Measurements from ENCODE around the gene ZC3H10.

Gene ZC3H10

GRCh38 chr12:56084958-56085543, 33.0 kb upstream of the ZC3H10 start:
- no peak overlapping the region for H3K27ac Mint-ChIP-seq
- peak; percentile 22 for DNase-seq (ENCODE audit: low spot score)
- no peaks in the 10 kb centered on the region for H3K9me3 Mint-ChIP-seq
- peaks cover 8% of the 10 kb centered on the region for H3K4me1 Mint-ChIP-seq (ENCODE audit: low read depth)
- H3K4me3 Mint-ChIP-seq, result no peak overlapping the region
- peaks cover 35% of the 10 kb centered on the region for H3K27me3 Mint-ChIP-seq (ENCODE audit: low read depth)
- H3K36me3 Mint-ChIP-seq (ENCODE audit: low read depth), result no peaks in the 10 kb centered on the region

- Mint-ChIP-seq H3K4me1 (ENCODE audit: low read depth) (peaks cover 5% of the 10 kb centered on the region), H3K36me3 (ENCODE audit: low read depth) (no peaks in the 10 kb centered on the region), H3K27ac (no peak overlapping the region), H3K9me3 (no peaks in the 10 kb centered on the region), H3K27me3 (ENCODE audit: low read depth) (peaks cover 31% of the 10 kb centered on the region), H3K4me3 (no peak overlapping the region)
- DNase-seq (ENCODE audit: low spot score), result no peak
These were observed 32.0 kb upstream of the ZC3H10 start for GRCh38 chr12:56086096-56086495.

- H3K4me1 Mint-ChIP-seq (ENCODE audit: low read depth), result peaks cover 5% of the 10 kb centered on the region
- H3K27me3 Mint-ChIP-seq (ENCODE audit: low read depth), result peaks cover 26% of the 10 kb centered on the region
- H3K4me3 Mint-ChIP-seq, result no peak overlapping the region
- no peaks in the 10 kb centered on the region for H3K9me3 Mint-ChIP-seq
- DNase-seq (ENCODE audit: low spot score), result no peak
- H3K36me3 Mint-ChIP-seq (ENCODE audit: low read depth), result no peaks in the 10 kb centered on the region
- H3K27ac Mint-ChIP-seq, result no peak overlapping the region
These were observed 31.5 kb upstream of the ZC3H10 start for GRCh38 chr12:56086608-56087007.

GRCh38 chr12:56087220-56087619, 30.8 kb upstream of the ZC3H10 start:
- peaks cover 5% of the 10 kb centered on the region for H3K4me1 Mint-ChIP-seq (ENCODE audit: low read depth)
- no peak overlapping the region for H3K27ac Mint-ChIP-seq
- H3K9me3 Mint-ChIP-seq, result no peaks in the 10 kb centered on the region
- H3K27me3 Mint-ChIP-seq (ENCODE audit: low read depth), result peaks cover 20% of the 10 kb centered on the region
- no peaks in the 10 kb centered on the region for H3K36me3 Mint-ChIP-seq (ENCODE audit: low read depth)
- H3K4me3 Mint-ChIP-seq, result no peak overlapping the region
- DNase-seq (ENCODE audit: low spot score), result no peak

- DNase-seq (ENCODE audit: low spot score), result no peak
- H3K4me3 Mint-ChIP-seq, result no peak overlapping the region
- H3K36me3 Mint-ChIP-seq (ENCODE audit: low read depth), result no peaks in the 10 kb centered on the region
- no peak overlapping the region for H3K27ac Mint-ChIP-seq
- peaks cover 13% of the 10 kb centered on the region for H3K4me1 Mint-ChIP-seq (ENCODE audit: low read depth)
- H3K9me3 Mint-ChIP-seq, result no peaks in the 10 kb centered on the region
- peaks cover 26% of the 10 kb centered on the region for H3K27me3 Mint-ChIP-seq (ENCODE audit: low read depth)
These were observed 20.3 kb upstream of the ZC3H10 start for GRCh38 chr12:56097738-56098137.

GRCh38 chr12:56098592-56098991, 19.5 kb upstream of the ZC3H10 start:
- Mint-ChIP-seq H3K4me1 (ENCODE audit: low read depth) (peaks cover 22% of the 10 kb centered on the region), H3K27me3 (ENCODE audit: low read depth) (peaks cover 21% of the 10 kb centered on the region), H3K9me3 (no peaks in the 10 kb centered on the region), H3K27ac (no peak overlapping the region), H3K36me3 (ENCODE audit: low read depth) (no peaks in the 10 kb centered on the region), H3K4me3 (no peak overlapping the region)
- DNase-seq (ENCODE audit: low spot score), result no peak

GRCh38 chr12:56099787-56100186, 18.3 kb upstream of the ZC3H10 start:
- Mint-ChIP-seq H3K27ac (no peak overlapping the region), H3K4me3 (no peak overlapping the region)

GRCh38 chr12:56101045-56101444, 17.0 kb upstream of the ZC3H10 start:
- Mint-ChIP-seq H3K9me3 (no peaks in the 10 kb centered on the region), H3K27ac (peak overlapping the region; percentile 34), H3K36me3 (ENCODE audit: low read depth) (peaks cover 12% of the 10 kb centered on the region), H3K27me3 (ENCODE audit: low read depth) (peaks cover 12% of the 10 kb centered on the region), H3K4me3 (no peak overlapping the region), H3K4me1 (ENCODE audit: low read depth) (peaks cover 33% of the 10 kb centered on the region)
- no peak for DNase-seq (ENCODE audit: low spot score)

More at GRCh38 chr12:56099787-56100186, 18.3 kb upstream of the ZC3H10 start:
- peaks cover 4% of the 10 kb centered on the region for H3K36me3 Mint-ChIP-seq (ENCODE audit: low read depth)
- H3K4me1 Mint-ChIP-seq (ENCODE audit: low read depth), result peaks cover 26% of the 10 kb centered on the region
- H3K27me3 Mint-ChIP-seq (ENCODE audit: low read depth), result peaks cover 21% of the 10 kb centered on the region
- DNase-seq (ENCODE audit: low spot score), result no peak
- no peaks in the 10 kb centered on the region for H3K9me3 Mint-ChIP-seq

- no peak for DNase-seq (ENCODE audit: low spot score)
- peaks cover 26% of the 10 kb centered on the region for H3K36me3 Mint-ChIP-seq (ENCODE audit: low read depth)
- peaks cover 2% of the 10 kb centered on the region for H3K27me3 Mint-ChIP-seq (ENCODE audit: low read depth)
- peak overlapping the region; percentile 93 for H3K27ac Mint-ChIP-seq
- H3K9me3 Mint-ChIP-seq, result no peaks in the 10 kb centered on the region
- H3K4me1 Mint-ChIP-seq (ENCODE audit: low read depth), result peaks cover 45% of the 10 kb centered on the region
- peak overlapping the region; percentile 99 for H3K4me3 Mint-ChIP-seq
These were observed 15.4 kb upstream of the ZC3H10 start for GRCh38 chr12:56102683-56103065.

- Mint-ChIP-seq H3K27ac (peak overlapping the region; percentile 93), H3K9me3 (no peaks in the 10 kb centered on the region), H3K36me3 (ENCODE audit: low read depth) (peaks cover 29% of the 10 kb centered on the region), H3K4me3 (peak overlapping the region; percentile 99), H3K27me3 (ENCODE audit: low read depth) (no peaks in the 10 kb centered on the region), H3K4me1 (ENCODE audit: low read depth) (peaks cover 45% of the 10 kb centered on the region)
- DNase-seq (ENCODE audit: low spot score), result peak; percentile 20
These were observed 14.9 kb upstream of the ZC3H10 start for GRCh38 chr12:56103066-56103711.

GRCh38 chr12:56103823-56104108, 14.3 kb upstream of the ZC3H10 start:
- H3K36me3 Mint-ChIP-seq (ENCODE audit: low read depth), result peaks cover 35% of the 10 kb centered on the region
- H3K4me1 Mint-ChIP-seq (ENCODE audit: low read depth), result peaks cover 45% of the 10 kb centered on the region
- peak overlapping the region; percentile 93 for H3K27ac Mint-ChIP-seq
- DNase-seq (ENCODE audit: low spot score), result no peak
- H3K4me3 Mint-ChIP-seq, result peak overlapping the region; percentile 99
- no peaks in the 10 kb centered on the region for H3K9me3 Mint-ChIP-seq
- H3K27me3 Mint-ChIP-seq (ENCODE audit: low read depth), result no peaks in the 10 kb centered on the region

GRCh38 chr12:56104109-56104814, 13.8 kb upstream of the ZC3H10 start, which contains the start of gene PA2G4:
Gene PA2G4 (plus strand): TSS chr12:56104559. CDS start chr12:56104738, 179 bp downstream.
- Mint-ChIP-seq H3K9me3 (no peaks in the 10 kb centered on the region), H3K4me1 (ENCODE audit: low read depth) (peaks cover 45% of the 10 kb centered on the region), H3K27ac (peak within 1 kb of the TSS; percentile 93), H3K4me3 (peak within 1 kb of the TSS; percentile 99), H3K27me3 (ENCODE audit: low read depth) (no peaks in the 10 kb centered on the region), H3K36me3 (ENCODE audit: low read depth) (peaks cover 37% of the 10 kb centered on the region)
- peak; percentile 98 for DNase-seq (ENCODE audit: low spot score)

GRCh38 chr12:56104815-56105608, 13.1 kb upstream of the ZC3H10 start:
- Mint-ChIP-seq H3K4me3 (peak overlapping the region; percentile 99), H3K4me1 (ENCODE audit: low read depth) (peaks cover 42% of the 10 kb centered on the region), H3K9me3 (no peaks in the 10 kb centered on the region), H3K36me3 (ENCODE audit: low read depth) (peaks cover 43% of the 10 kb centered on the region), H3K27me3 (ENCODE audit: low read depth) (no peaks in the 10 kb centered on the region), H3K27ac (peak overlapping the region; percentile 93)
- no peak for DNase-seq (ENCODE audit: low spot score)

- peaks cover 41% of the 10 kb centered on the region for H3K4me1 Mint-ChIP-seq (ENCODE audit: low read depth)
- H3K4me3 Mint-ChIP-seq, result peak overlapping the region; percentile 99
- H3K36me3 Mint-ChIP-seq (ENCODE audit: low read depth), result peaks cover 48% of the 10 kb centered on the region
- DNase-seq (ENCODE audit: low spot score), result no peak
- peak overlapping the region; percentile 93 for H3K27ac Mint-ChIP-seq
- no peaks in the 10 kb centered on the region for H3K9me3 Mint-ChIP-seq
- no peaks in the 10 kb centered on the region for H3K27me3 Mint-ChIP-seq (ENCODE audit: low read depth)
These were observed 12.5 kb upstream of the ZC3H10 start for GRCh38 chr12:56105609-56105902.

All from T-helper 2 cell treated with Interferon-gamma antibody and Interleukin-4, amounts not matched to agents 5 μg/mL and 100 μg/mL, for 36 hours (primary cell).